Measurements from ENCODE around the gene LMO1. TPM values are rescaled to one million over a fixed set of nuclear protein-coding genes. Genes with fewer than 3 reads are reported as not detected.
A peak's percentile ranks its signal among the peaks of the same experiment; 100 is the strongest.

Gene LMO1
- total and polyA plus RNA-seq, 2 donors = 0.46 TPM; not detected in 1

- no peak for DNase-seq (ENCODE audit: extremely low spot score)
- 71% methylated on average over 6 of the region's 6 CpGs for WGBS
These were observed 2.1 kb upstream of the LMO1 start for GRCh38 chr11:8265681-8266241.

GRCh38 chr11:8263109-8263768 lies 439 bp downstream of the LMO1 start:
- no peak overlapping the region for H3K27ac ChIP-seq (ENCODE audit: low read depth)
- peak overlapping the region; percentile 45 for H3K4me3 ChIP-seq (ENCODE audit: low read depth, low read length)
- WGBS = under 1% methylated on average over 53 of the region's 53 CpGs
- no peaks in the 10 kb centered on the region for H3K36me3 ChIP-seq (ENCODE audit: insufficient read depth)
- H3K4me1 ChIP-seq (ENCODE audit: insufficient read depth) = no peaks in the 10 kb centered on the region
- no peak for DNase-seq (ENCODE audit: extremely low spot score)

More at GRCh38 chr11:8265681-8266241, 2.1 kb upstream of the LMO1 start:
- no peaks in the 10 kb centered on the region for H3K4me1 ChIP-seq (ENCODE audit: insufficient read depth)
- no peak overlapping the region for H3K27ac ChIP-seq (ENCODE audit: low read depth)
- no peaks in the 10 kb centered on the region for H3K36me3 ChIP-seq (ENCODE audit: insufficient read depth)
- no peak overlapping the region for H3K4me3 ChIP-seq (ENCODE audit: low read depth, low read length)

GRCh38 chr11:8262552-8263108 lies 1.0 kb downstream of the LMO1 start:
- Histone ChIP-seq H3K27ac (ENCODE audit: low read depth) (no peak overlapping the region), H3K4me1 (ENCODE audit: insufficient read depth) (no peaks in the 10 kb centered on the region), H3K36me3 (ENCODE audit: insufficient read depth) (no peaks in the 10 kb centered on the region), H3K4me3 (ENCODE audit: low read depth, low read length) (peak overlapping the region; percentile 45)
- WGBS = 1% methylated on average over 66 of the region's 66 CpGs
- no peak for DNase-seq (ENCODE audit: extremely low spot score)

DNA sequence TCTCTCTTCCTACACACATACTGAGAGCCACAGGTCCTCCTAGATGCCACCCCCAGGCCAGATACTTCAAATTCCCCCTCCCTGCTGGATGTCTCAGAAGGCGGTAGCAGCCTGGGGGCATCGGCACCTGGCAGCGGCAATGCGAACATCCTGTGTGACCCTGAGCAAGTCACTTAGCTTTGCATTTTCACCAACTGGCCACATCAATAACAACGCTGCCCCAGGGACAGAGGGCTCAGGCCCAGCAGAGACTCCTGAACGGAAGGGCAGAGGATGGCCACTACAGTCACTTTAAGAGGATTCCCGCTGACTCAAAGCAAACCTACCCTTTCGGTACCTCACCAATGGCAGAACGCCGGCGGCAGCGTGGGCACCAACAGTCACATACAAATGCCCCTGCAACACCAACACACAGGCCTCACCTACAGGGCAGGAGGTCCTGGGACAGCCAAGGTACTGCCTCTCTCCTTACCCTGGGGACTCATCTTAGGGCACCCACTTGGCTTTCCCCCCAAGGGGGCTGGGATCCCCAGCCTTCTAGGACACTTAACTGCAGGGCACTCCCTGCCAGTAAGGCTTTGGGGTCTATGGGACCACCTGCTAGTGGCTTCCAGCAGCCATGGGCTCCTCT lies 1.6 kb downstream of the LMO1 start:
- no peak overlapping the region for H3K27ac ChIP-seq (ENCODE audit: low read depth)

GRCh38 chr11:8261291-8261690 lies 2.4 kb downstream of the LMO1 start:
- WGBS = 92% methylated on average over 2 of the region's 2 CpGs

More for the DNA sequence above, 1.6 kb downstream of the LMO1 start:
- no peaks in the 10 kb centered on the region for H3K36me3 ChIP-seq (ENCODE audit: insufficient read depth)
- no peak overlapping the region for H3K4me3 ChIP-seq (ENCODE audit: low read depth, low read length)
- no peaks in the 10 kb centered on the region for H3K4me1 ChIP-seq (ENCODE audit: insufficient read depth)
- DNase-seq (ENCODE audit: extremely low spot score) = no peak
- 77% methylated on average over 12 of the region's 12 CpGs for WGBS

GRCh38 chr11:8260202-8260966 lies 3.3 kb downstream of the LMO1 start:
- WGBS = 89% methylated on average over 20 of the region's 20 CpGs
- no peak for DNase-seq (ENCODE audit: extremely low spot score)
- H3K36me3 ChIP-seq (ENCODE audit: insufficient read depth) = no peaks in the 10 kb centered on the region
- no peaks in the 10 kb centered on the region for H3K4me1 ChIP-seq (ENCODE audit: insufficient read depth)
- no peak overlapping the region for H3K4me3 ChIP-seq (ENCODE audit: low read depth, low read length)
- H3K27ac ChIP-seq (ENCODE audit: low read depth) = no peak overlapping the region

More at GRCh38 chr11:8261291-8261690, 2.4 kb downstream of the LMO1 start:
- no peak for DNase-seq (ENCODE audit: extremely low spot score)
- Histone ChIP-seq H3K4me1 (ENCODE audit: insufficient read depth) (no peaks in the 10 kb centered on the region), H3K36me3 (ENCODE audit: insufficient read depth) (no peaks in the 10 kb centered on the region), H3K27ac (ENCODE audit: low read depth) (no peak overlapping the region), H3K4me3 (ENCODE audit: low read depth, low read length) (no peak overlapping the region)

DNA sequence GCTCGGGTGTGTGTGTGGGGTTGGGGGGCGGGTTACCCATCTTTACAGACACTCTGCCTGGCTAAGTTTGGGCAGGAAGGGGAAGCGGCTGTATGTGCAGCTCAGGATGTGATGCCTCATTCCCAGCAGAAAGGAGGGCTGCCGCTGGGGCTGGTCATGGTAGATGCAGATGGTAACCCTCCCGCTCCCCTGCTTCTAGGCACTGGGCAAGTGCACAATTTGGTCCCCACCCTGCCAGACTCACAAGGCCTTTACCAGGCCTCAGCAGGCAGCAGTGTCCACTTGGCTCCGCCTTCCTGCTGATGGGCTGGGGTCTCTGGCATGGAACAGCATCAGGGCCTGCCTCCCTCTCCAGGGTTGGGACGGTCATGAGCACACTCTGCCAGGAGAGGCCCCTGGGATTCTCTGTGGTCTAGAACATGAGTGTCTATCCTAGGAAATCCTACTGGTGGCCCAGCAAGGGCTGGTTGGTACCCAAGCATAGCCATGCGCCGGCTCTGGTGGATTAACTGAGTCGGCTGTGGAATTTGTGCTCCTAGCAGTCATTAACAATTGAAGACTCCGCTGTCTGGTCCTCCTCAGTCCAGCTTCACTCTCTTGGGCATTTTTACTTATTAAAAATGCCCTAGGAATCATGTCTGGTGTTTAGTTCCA lies 4.2 kb downstream of the LMO1 start:
- Histone ChIP-seq H3K36me3 (ENCODE audit: insufficient read depth) (no peaks in the 10 kb centered on the region), H3K4me1 (ENCODE audit: insufficient read depth) (no peaks in the 10 kb centered on the region), H3K27ac (ENCODE audit: low read depth) (no peak overlapping the region), H3K4me3 (ENCODE audit: low read depth, low read length) (no peak overlapping the region)
- WGBS = 87% methylated on average over 11 of the region's 11 CpGs
- DNase-seq (ENCODE audit: extremely low spot score) = no peak

- H3K27ac ChIP-seq (ENCODE audit: low read depth) = no peak overlapping the region
- no peak for DNase-seq (ENCODE audit: extremely low spot score)
- no peaks in the 10 kb centered on the region for H3K4me1 ChIP-seq (ENCODE audit: insufficient read depth)
- H3K36me3 ChIP-seq (ENCODE audit: insufficient read depth) = no peaks in the 10 kb centered on the region
- WGBS = 76% methylated on average over 9 of the region's 9 CpGs
- H3K4me3 ChIP-seq (ENCODE audit: low read depth, low read length) = no peak overlapping the region
These were observed 4.9 kb downstream of the LMO1 start for GRCh38 chr11:8258784-8259183.

DNA sequence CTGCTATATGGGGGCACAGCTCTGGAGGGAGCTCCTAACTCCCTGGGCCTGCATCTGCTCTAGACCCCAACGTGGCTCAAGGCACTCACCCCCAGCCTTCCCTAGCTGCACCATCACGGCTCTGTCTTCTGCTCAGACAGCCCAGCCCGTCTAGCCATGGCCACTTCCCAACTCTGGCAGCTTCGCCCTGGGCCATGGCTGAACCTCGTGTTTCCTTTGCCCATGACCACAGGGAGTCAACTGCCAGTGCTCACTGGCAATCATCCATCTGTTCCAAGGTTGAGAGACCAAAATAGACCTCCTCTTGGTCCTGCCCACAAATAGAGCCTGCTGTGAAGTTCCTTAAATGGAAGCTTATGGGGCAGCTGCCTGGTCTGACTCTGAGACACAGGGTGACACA lies 5.4 kb downstream of the LMO1 start:
- Histone ChIP-seq H3K4me1 (ENCODE audit: insufficient read depth) (no peaks in the 10 kb centered on the region), H3K27ac (ENCODE audit: low read depth) (no peak overlapping the region), H3K4me3 (ENCODE audit: low read depth, low read length) (no peak overlapping the region), H3K36me3 (ENCODE audit: insufficient read depth) (no peaks in the 10 kb centered on the region)
- DNase-seq (ENCODE audit: extremely low spot score) = no peak
- WGBS = 69% methylated on average over 5 of the region's 5 CpGs

DNA sequence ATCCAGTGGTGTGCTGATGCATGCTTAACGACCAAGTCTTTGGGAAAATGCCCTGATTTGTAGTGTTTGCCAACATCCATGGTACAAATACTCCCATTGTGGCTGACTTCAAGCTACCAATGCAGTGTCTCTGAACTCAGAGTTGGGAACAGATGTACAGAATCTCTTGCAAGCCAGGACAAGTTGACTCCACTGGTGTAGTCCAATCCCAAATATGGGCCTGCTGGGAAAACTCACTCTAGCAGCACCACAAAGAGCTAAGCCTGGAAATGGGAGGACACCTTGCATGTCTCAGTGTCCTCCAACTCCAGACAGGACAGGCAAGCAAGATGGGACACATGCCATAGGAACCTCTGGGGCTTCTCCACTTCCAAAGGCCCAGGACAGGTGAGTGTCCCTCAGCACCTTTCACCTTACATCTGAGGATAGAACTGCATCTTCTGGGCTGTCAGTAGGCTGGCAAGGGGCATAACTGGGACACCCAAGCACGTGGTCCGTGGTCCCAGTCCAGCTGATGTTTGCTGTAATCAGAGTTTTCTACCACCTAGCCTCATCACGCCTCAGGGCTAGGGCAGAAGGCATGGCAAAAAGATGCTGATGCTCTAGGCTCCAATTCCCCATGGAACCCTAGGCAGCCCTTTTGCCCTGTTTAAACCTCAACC lies 6.5 kb downstream of the LMO1 start:
- no peak overlapping the region for H3K4me3 ChIP-seq (ENCODE audit: low read depth, low read length)
- no peak for DNase-seq (ENCODE audit: extremely low spot score)

GRCh38 chr11:8256271-8257002 lies 7.2 kb downstream of the LMO1 start:
- no peak for DNase-seq (ENCODE audit: extremely low spot score)
- Histone ChIP-seq H3K27ac (ENCODE audit: low read depth) (no peak overlapping the region), H3K36me3 (ENCODE audit: insufficient read depth) (no peaks in the 10 kb centered on the region), H3K4me1 (ENCODE audit: insufficient read depth) (no peaks in the 10 kb centered on the region), H3K4me3 (ENCODE audit: low read depth, low read length) (no peak overlapping the region)
- WGBS = 86% methylated on average over 5 of the region's 5 CpGs

More for the DNA sequence above, 6.5 kb downstream of the LMO1 start:
- Histone ChIP-seq H3K27ac (ENCODE audit: low read depth) (no peak overlapping the region), H3K4me1 (ENCODE audit: insufficient read depth) (no peaks in the 10 kb centered on the region), H3K36me3 (ENCODE audit: insufficient read depth) (no peaks in the 10 kb centered on the region)
- WGBS = 86% methylated on average over 4 of the region's 4 CpGs

DNA sequence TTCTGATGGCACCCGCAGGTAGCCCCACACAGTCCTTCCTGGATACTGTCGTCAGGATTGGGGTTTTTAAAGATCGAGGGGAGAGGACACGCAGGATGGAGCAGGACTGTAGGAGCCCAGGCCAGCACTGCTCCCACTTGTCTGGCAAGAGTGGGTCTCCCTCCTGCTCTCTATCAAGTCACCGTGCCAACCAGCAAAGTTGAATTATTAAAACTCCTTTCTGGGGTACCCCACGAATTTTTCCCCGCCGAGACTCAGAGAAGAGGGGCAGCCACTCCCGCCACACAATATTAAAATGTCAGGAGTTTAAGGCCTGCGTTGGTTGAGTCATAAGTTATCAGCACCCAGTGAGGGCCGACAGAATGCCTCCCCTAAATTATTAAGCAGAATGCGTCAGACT lies 10.1 kb downstream of the LMO1 start:
- no peak overlapping the region for H3K27ac ChIP-seq (ENCODE audit: low read depth)
- DNase-seq (ENCODE audit: extremely low spot score) = no peak
- no peaks in the 10 kb centered on the region for H3K4me1 ChIP-seq (ENCODE audit: insufficient read depth)
- WGBS = 78% methylated on average over 12 of the region's 12 CpGs
- H3K4me3 ChIP-seq (ENCODE audit: low read depth, low read length) = no peak overlapping the region
- no peaks in the 10 kb centered on the region for H3K36me3 ChIP-seq (ENCODE audit: insufficient read depth)

Measured in urinary bladder (tissue), 4 donors.